Neural cell (in vitro differentiated cells): ENCODE results near the gene ATF2. TPM values are rescaled to one million over a fixed set of nuclear protein-coding genes. Genes with fewer than 3 reads are reported as not detected.

Experiments
- H2AFZ ChIP-seq: fragments of 200-600, 300-800 bp; sonication (generic), shearing (Covaris generic); 2 replicates; pipeline ENCODE4 v1.6.0; 2014; ENCODE audit warnings: low read depth, mild to moderate bottlenecking, antibody characterized with exemption, low read length, moderate library complexity
- H3F3A ChIP-seq: fragments of 200-600 bp; shearing (Covaris generic); 2 replicates; pipeline ENCODE4 v1.6.1; 2016; ENCODE audit warnings: mild to moderate bottlenecking, moderate library complexity, mixed read lengths, antibody characterized with exemption, low read length; ENCODE audit not compliant: insufficient read depth, poor library complexity, severe bottlenecking
- H3K27ac ChIP-seq: fragments of 200-600, 300-800 bp; sonication (generic), shearing (Covaris generic); 2 replicates; pipeline ENCODE4 v1.5.1; 2014; ENCODE audit warnings: mild to moderate bottlenecking, low read length, moderate library complexity
- H3K27me3 ChIP-seq: fragments of 300-800, 200-600 bp; sonication (generic), shearing (Covaris generic); 2 replicates; pipeline ENCODE4 v1.6.0; 2014; ENCODE audit warnings: mild to moderate bottlenecking, low read depth, low read length, moderate library complexity; ENCODE audit not compliant: insufficient read depth
- H3K36me3 ChIP-seq: fragments of 300-800, 200-600 bp; sonication (generic), shearing (Covaris generic); 2 replicates; pipeline ENCODE4 v1.5.1; 2014; ENCODE audit warnings: mild to moderate bottlenecking, antibody characterized with exemption, low read length, moderate library complexity; ENCODE audit not compliant: insufficient read depth
- H3K4me2 ChIP-seq: fragments of 300-800, 200-600 bp; sonication (generic), shearing (Covaris generic); 2 replicates; pipeline ENCODE4 v1.6.0; 2014; ENCODE audit warnings: mild to moderate bottlenecking, low read length
- H3K4me3 ChIP-seq: fragments of 300-800, 200-600 bp; sonication (generic), shearing (Covaris generic); 2 replicates; pipeline ENCODE4 v1.5.1; 2014; ENCODE audit warnings: mild to moderate bottlenecking, low read length, moderate library complexity
- H3K79me2 ChIP-seq: fragments of 200-600 bp; shearing (Covaris generic); replicated peaks from 2 replicates; pipeline ENCODE4 v1.6.0; 2014; ENCODE audit warnings: mild to moderate bottlenecking, low read length, moderate library complexity; ENCODE audit not compliant: insufficient read depth
- H3K9ac ChIP-seq: fragments of 300-800, 200-600 bp; sonication (generic), shearing (Covaris generic); 2 replicates; pipeline ENCODE4 v1.6.1; 2016; ENCODE audit warnings: mild to moderate bottlenecking, low read length, mixed read lengths
- H3K9me2 ChIP-seq: fragments of 200-600 bp; shearing (Covaris generic); 2 replicates; pipeline ENCODE4 v1.6.1; 2016; ENCODE audit warnings: mild to moderate bottlenecking, low read length, mixed read lengths; ENCODE audit not compliant: insufficient read depth
- H3K9me3 ChIP-seq: fragments of 200-600, 300-800 bp; sonication (generic), shearing (Covaris generic); 2 replicates; pipeline ENCODE4 v1.6.1; 2016; ENCODE audit warnings: mild to moderate bottlenecking, mixed run types, low read length, moderate library complexity, mixed read lengths
- H4K20me1 ChIP-seq: fragments of 200-600 bp; shearing (Covaris generic); 2 replicates; pipeline ENCODE4 v1.6.1; 2016; ENCODE audit warnings: mild to moderate bottlenecking, mixed run types; ENCODE audit not compliant: insufficient read depth
- EP300 ChIP-seq: fragments of 450-650 bp; conservative IDR thresholded peaks from 2 replicates; pipeline ENCODE4 v1.6.1; 2014; ENCODE audit warnings: antibody characterized with exemption, mild to moderate bottlenecking, moderate library complexity; ENCODE audit not compliant: poor library complexity, severe bottlenecking
- EZH2 ChIP-seq: fragments of 200-600, 300-800 bp; shearing (Covaris generic), sonication (generic); IDR thresholded peaks from 2 replicates; pipeline ENCODE4 v1.6.1; 2014; ENCODE audit warnings: antibody characterized with exemption, low read length, borderline replicate concordance, mild to moderate bottlenecking; ENCODE audit not compliant: insufficient read depth, poor library complexity, severe bottlenecking
- MXI1 ChIP-seq: fragments of 450-650 bp; conservative IDR thresholded peaks from 2 replicates; pipeline ENCODE4 v1.6.1; 2014; ENCODE audit warnings: antibody characterized with exemption, mild to moderate bottlenecking; ENCODE audit not compliant: poor library complexity, severe bottlenecking
- POLR2AphosphoS5 ChIP-seq: IDR thresholded peaks from 2 replicates; pipeline ENCODE4 v1.6.1; 2012
- RAD21 ChIP-seq: fragments of 450-650 bp; conservative IDR thresholded peaks from 2 replicates; pipeline ENCODE4 v1.6.1; 2014; ENCODE audit warnings: antibody characterized with exemption, mild to moderate bottlenecking, moderate library complexity
- SMC3 ChIP-seq: fragments of 450-650 bp; conservative IDR thresholded peaks from 2 replicates; pipeline ENCODE4 v1.6.1; 2014; ENCODE audit warnings: antibody characterized with exemption, mild to moderate bottlenecking, moderate library complexity; ENCODE audit not compliant: poor library complexity
- TAF1 ChIP-seq: IDR thresholded peaks from 2 replicates; pipeline ENCODE4 v1.6.1; 2012; ENCODE audit warnings: low read depth
- polyA plus RNA-seq: library from polyadenylated mRNA; depleted of rRNA; stranded (reverse); fragments of >200 nt; gene quantifications from 2 replicates; pipeline ENCODE4 v1.2.3, GENCODE V29; 2014
- TF ChIP-seq, protein P1 (sequence below): fragments of 450-650 bp; IDR thresholded peaks from 2 replicates; pipeline ENCODE4 v1.5.1; 2014; ENCODE audit warnings: antibody characterized with exemption, mild to moderate bottlenecking, moderate library complexity; ENCODE audit not compliant: poor library complexity, severe bottlenecking
- TF ChIP-seq, protein P2 (sequence below): IDR thresholded peaks from 2 replicates; pipeline ENCODE4 v1.6.1; 2012; ENCODE audit warnings: borderline replicate concordance

ATF2 gene
- polyA plus RNA-seq, 1 donor from 2014 or later = 93.4 TPM

DNA sequence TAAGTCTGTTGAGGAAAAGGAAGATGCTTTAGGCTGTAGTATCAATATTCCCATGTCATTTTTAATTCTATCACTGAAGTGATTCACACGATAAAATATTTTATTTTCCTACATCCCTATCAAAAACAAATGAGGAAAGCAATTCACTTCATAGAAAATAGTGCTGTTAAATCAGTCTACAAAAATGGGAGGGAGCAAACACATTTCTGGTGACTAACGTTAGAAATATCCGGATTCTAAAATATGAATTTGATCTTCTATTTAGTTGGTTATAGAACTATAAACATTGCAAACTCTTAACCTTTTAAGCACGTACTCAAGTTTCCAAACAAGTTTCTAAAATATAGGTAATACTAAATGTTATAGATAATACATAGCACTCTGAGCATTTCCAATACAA is 20.8 kb downstream of the ATF2 start:
- peaks cover 8% of the 10 kb centered on the region for H3K36me3 ChIP-seq
- H3K4me3 ChIP-seq = no peak overlapping the region
- no peaks in the 10 kb centered on the region for H3K9me3 ChIP-seq
- no peaks in the 10 kb centered on the region for H3K9me2 ChIP-seq
- peaks cover 60% of the 10 kb centered on the region for H3K79me2 ChIP-seq
- H3K27me3 ChIP-seq = no peaks in the 10 kb centered on the region
- no peak overlapping the region for H3K4me2 ChIP-seq
- H3K27ac ChIP-seq = no peak overlapping the region
- H4K20me1 ChIP-seq = no peaks in the 10 kb centered on the region
- H2AFZ ChIP-seq = no peak overlapping the region
- no peaks in the 10 kb centered on the region for H3F3A ChIP-seq
- TF ChIP-seq MXI1 (no peak), EP300 (no peak), SMC3 (no peak), TAF1 (no peak), POLR2AphosphoS5 (no peak), RAD21 (no peak), EZH2 (no peak)
- TF ChIP-seq, protein P1, sequence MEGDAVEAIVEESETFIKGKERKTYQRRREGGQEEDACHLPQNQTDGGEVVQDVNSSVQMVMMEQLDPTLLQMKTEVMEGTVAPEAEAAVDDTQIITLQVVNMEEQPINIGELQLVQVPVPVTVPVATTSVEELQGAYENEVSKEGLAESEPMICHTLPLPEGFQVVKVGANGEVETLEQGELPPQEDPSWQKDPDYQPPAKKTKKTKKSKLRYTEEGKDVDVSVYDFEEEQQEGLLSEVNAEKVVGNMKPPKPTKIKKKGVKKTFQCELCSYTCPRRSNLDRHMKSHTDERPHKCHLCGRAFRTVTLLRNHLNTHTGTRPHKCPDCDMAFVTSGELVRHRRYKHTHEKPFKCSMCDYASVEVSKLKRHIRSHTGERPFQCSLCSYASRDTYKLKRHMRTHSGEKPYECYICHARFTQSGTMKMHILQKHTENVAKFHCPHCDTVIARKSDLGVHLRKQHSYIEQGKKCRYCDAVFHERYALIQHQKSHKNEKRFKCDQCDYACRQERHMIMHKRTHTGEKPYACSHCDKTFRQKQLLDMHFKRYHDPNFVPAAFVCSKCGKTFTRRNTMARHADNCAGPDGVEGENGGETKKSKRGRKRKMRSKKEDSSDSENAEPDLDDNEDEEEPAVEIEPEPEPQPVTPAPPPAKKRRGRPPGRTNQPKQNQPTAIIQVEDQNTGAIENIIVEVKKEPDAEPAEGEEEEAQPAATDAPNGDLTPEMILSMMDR = no peak
- TF ChIP-seq, protein P2, sequence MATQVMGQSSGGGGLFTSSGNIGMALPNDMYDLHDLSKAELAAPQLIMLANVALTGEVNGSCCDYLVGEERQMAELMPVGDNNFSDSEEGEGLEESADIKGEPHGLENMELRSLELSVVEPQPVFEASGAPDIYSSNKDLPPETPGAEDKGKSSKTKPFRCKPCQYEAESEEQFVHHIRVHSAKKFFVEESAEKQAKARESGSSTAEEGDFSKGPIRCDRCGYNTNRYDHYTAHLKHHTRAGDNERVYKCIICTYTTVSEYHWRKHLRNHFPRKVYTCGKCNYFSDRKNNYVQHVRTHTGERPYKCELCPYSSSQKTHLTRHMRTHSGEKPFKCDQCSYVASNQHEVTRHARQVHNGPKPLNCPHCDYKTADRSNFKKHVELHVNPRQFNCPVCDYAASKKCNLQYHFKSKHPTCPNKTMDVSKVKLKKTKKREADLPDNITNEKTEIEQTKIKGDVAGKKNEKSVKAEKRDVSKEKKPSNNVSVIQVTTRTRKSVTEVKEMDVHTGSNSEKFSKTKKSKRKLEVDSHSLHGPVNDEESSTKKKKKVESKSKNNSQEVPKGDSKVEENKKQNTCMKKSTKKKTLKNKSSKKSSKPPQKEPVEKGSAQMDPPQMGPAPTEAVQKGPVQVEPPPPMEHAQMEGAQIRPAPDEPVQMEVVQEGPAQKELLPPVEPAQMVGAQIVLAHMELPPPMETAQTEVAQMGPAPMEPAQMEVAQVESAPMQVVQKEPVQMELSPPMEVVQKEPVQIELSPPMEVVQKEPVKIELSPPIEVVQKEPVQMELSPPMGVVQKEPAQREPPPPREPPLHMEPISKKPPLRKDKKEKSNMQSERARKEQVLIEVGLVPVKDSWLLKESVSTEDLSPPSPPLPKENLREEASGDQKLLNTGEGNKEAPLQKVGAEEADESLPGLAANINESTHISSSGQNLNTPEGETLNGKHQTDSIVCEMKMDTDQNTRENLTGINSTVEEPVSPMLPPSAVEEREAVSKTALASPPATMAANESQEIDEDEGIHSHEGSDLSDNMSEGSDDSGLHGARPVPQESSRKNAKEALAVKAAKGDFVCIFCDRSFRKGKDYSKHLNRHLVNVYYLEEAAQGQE = no peak
- no peak overlapping the region for H3K9ac ChIP-seq

DNA sequence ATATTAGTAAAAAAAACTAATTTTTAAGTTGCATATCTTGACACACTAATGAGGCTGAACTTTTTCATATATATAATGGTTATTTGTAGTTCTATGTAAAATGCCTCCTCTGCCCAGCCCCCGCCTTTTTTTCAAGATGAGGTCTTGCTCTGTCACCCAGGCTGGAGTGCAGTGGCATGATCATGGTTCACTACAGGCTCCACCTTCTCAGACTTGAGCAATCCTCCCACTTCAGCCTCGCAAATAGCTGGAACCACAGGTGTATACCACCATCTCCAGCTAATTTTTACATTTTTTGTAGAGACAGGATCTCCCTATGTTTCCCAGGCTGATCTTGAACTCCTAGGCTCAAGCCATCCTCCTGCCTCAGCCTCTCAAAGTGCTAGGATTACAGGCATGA is 24.3 kb downstream of the ATF2 start:
- Histone ChIP-seq H3K36me3 (peaks cover 4% of the 10 kb centered on the region), H3K9me3 (no peaks in the 10 kb centered on the region), H3F3A (no peaks in the 10 kb centered on the region), H3K79me2 (peaks cover 51% of the 10 kb centered on the region), H4K20me1 (no peaks in the 10 kb centered on the region), H3K27ac (no peak overlapping the region), H3K9me2 (no peaks in the 10 kb centered on the region), H3K27me3 (no peaks in the 10 kb centered on the region), H2AFZ (no peak overlapping the region), H3K4me3 (no peak overlapping the region), H3K9ac (no peak overlapping the region), H3K4me2 (no peak overlapping the region)
- TF ChIP-seq SMC3 = no peak
- TF ChIP-seq TAF1 = no peak
- no peak for TF ChIP-seq POLR2AphosphoS5
- TF ChIP-seq EP300 = no peak
- no peak for TF ChIP-seq RAD21
- no peak for TF ChIP-seq EZH2

DNA sequence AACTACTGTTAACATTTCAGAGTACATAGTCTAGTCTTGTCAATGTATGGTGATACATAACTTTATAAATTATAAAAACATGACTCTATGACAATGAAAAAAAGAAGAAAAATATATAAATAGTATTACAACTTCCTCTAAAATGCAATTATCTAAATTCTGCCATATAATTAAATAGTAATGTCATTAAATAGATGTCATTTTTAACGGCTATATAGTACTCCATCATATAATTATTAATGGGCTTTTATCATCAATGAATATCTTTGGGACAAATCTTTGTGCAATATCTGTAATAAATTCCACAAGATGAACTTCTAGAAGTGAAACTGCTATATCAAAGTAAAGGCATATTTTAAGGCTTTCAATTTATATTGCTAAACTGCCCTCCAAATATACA is 24.8 kb downstream of the ATF2 start:
- H3K36me3 ChIP-seq = peaks cover 4% of the 10 kb centered on the region
- TF ChIP-seq MXI1 = no peak
- TF ChIP-seq RAD21 = no peak

More for the DNA sequence above, 24.8 kb downstream of the ATF2 start:
- H3F3A ChIP-seq = no peaks in the 10 kb centered on the region
- no peaks in the 10 kb centered on the region for H4K20me1 ChIP-seq
- H3K9me2 ChIP-seq = no peaks in the 10 kb centered on the region
- no peak overlapping the region for H3K4me3 ChIP-seq
- no peak overlapping the region for H3K27ac ChIP-seq
- H3K9me3 ChIP-seq = no peaks in the 10 kb centered on the region
- no peak overlapping the region for H3K9ac ChIP-seq
- H2AFZ ChIP-seq = no peak overlapping the region
- H3K27me3 ChIP-seq = no peaks in the 10 kb centered on the region
- H3K4me2 ChIP-seq = no peak overlapping the region
- H3K79me2 ChIP-seq = peaks cover 53% of the 10 kb centered on the region
